B cell (primary cell): ENCODE data around the gene MC5R.

Source experiments
- CTCF ChIP-seq: fragments of 200-600 bp; IDR thresholded peaks from one replicate; pipeline ENCODE4 v1.8.0; 2022; ENCODE audit warnings: antibody characterized with exemption, mild to moderate bottlenecking
- EZH2 ChIP-seq: IDR thresholded peaks from 2 replicates; pipeline ENCODE4 v1.6.1; 2012; ENCODE audit warnings: borderline replicate concordance, low read depth, mild to moderate bottlenecking, moderate library complexity, low read length; ENCODE audit not compliant: insufficient read depth, poor library complexity, severe bottlenecking

DNA sequence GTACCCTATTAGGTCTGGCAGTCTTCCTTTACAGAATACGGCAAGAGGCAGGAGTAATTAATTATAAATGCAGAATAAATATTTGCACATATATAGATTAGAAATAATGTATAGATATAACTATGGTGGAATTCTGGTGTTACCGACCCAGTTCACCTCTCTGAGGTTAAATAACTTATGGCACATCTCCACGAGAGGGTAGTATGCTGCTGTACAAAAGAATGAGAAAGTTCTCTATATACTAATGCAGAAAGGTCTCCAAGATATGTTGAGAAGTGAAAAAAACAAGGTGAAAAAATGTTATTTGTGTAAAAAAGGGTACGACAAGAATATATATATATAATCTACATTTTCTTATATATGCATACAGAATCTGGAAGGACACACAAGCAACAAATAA, 50.6 kb downstream of the MC5R start:
- TF ChIP-seq CTCF (no peak), EZH2 (no peak)
